T-helper 2 cell (primary cell): ENCODE data around the gene PEX1.
"Not testable (repeated sequence)": the region's sequence is repeated elsewhere in the genome, so short reads cannot be mapped to it uniquely, and the experiment has no call there.

ENCODE experiments used
- DNase-seq, 5 experiments: peaks; one replicate each; pipeline versions ENCODE4 v3.0.0 to v3.0.0-alpha.2; 2012 to 2022

Gene PEX1

DNA sequence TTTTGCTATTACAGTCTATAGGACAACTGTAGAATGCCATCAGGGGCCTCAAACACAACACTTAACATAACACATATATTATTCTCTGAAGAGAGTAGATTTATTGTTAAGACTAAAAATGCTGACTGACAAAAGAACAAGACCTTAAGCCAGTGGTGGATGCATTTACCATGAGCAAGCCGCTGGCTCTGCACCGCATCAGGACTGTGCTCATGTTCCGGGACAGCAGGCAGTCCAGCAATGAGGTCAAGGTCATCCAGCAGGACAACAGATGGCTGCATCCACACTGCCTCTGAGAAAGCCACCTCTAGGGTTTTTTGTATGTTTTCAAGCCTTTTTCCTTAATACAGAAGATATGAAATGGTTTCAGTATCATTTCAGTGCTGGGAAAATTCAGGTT is 23.8 kb downstream of the PEX1 start:
- DNase-seq = no peak

GRCh38 chr7:92503767-92504166 is 24.6 kb downstream of the PEX1 start:
- DNase-seq = peak in 1 of 5 experiments; percentile 6

DNA sequence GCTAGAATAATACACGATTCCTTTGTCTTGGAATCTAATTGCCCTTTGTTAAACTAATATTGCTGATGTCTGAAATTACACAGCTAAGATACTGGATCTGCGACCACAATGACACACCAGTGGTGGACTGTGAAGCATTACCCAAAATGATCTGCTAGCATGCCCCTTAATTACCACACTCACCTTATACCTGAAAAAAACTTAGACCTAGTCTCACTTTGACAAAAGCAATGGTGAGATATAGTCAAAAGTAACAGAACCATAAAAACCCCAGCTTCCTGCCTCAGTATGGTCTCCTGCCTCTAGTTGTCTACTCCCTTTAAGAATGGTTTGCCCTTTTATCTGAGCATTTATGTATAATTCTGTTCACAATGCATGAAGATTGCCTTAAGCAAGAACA is 29.8 kb downstream of the PEX1 start:
- DNase-seq = peak in 1 of 5 experiments; percentile 79

DNA sequence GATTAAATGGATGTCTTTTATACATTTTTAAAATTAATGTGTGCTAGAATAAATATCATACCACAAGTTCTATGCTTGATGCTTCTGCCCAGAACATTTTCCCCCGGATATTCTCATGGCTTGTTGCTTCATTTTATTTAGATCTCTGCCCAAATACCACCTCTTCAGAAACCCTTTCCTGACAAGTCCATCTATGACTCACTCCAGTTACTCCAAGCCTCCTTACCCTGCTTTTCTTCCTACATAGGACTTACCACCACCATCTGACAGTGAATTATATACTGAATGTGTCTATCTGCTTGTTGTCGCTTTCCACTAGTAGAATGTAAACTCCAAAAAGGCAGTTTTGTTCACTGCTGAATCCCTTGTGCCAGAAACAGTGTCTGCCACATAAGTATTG is 31.4 kb downstream of the PEX1 start:
- no peak for DNase-seq

- no peak for DNase-seq
These were observed 38.7 kb downstream of the PEX1 start for GRCh38 chr7:92489634-92490033.

- no peak for DNase-seq
These were observed 40.5 kb downstream of the PEX1 start for GRCh38 chr7:92487804-92488203.

DNA sequence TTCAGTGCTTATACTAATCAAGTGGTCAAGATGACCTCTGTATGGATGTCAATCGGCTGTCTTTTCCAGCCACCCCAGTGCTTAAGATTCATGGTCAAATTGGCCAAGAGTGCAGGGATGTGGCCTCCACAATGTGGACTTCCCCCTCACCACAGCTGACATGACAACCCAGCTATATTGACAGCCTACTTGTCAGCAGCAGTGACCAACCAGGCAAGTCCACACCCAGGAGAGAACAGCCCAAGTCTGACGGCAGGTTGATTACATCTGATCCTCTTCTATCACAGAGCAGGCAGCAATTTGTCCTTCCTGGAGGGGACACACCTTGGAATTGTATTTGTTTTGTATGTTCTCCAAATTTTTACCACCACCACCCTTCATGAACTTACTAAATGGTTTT is 42.3 kb downstream of the PEX1 start:
- DNase-seq = no peak

DNA sequence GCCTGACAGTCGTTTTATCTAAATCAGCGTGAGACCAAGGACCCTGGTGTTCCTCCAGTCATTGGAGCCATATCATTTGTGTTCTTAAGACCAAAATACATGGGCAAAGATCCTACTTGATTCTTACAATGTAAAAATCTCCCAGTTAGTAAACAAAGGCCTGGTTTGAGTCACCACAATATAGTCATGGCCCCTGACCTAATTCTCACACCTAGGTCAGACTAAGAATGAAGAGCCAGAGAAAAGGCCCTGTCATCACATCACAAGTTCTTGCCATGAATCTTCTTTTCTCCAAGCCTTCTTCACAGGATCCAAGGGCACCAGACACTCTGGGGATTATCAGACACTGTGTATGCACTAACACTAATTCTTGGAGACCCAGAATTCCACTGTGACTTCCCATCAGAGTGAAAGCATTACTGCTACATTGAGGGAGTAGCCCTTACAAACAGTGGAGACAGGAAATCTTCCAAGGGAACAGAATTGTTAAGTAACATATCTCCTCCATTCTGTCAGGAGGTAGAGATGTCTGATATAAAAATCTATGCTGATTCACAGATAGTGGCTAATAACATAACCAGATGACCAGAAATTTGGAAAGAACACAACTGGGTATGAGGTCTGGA is 42.9 kb downstream of the PEX1 start:
- no peak for DNase-seq

DNA sequence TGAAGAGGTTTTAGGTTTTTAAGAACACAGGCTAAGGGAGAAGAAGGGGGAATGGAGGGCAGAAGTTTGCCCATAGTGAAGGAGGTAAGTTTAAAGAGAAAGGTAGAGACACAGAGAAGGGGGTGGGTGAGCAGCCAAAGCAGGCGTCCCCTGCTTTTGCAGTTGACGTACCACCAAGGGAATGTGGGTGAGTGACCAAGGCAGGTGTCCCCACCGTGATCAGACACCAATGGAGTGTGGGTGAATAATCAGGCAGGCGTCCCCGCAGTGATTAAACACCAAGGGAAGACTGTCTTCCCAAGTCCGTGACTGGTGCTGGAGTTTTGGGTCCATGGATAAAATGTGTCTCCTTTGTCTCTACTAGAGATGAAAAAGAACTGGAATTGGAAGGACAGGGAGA is 44.1 kb downstream of the PEX1 start:
- not testable (repeated sequence) for DNase-seq

DNA sequence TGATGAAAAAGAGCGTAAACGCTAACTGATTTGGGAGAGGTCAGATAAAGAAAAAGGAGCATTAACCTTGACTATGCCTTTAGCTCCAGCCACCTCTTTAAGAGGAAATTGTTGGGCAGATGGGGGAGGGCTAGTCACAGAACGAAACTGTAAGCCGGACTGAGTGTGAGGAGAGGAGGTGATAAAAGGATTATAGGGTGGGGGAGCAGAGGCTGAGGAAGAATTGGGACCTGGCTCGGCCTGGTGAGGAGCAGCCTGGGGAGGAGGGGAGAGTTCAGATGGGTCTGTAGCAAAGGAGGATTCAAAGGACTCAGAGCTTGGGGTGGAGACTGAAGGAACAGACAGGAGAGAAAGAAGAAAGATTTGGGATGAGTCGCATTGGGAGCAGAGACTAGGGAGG is 44.7 kb downstream of the PEX1 start:
- not testable (repeated sequence) for DNase-seq

GRCh38 chr7:92479146-92479545 is 49.2 kb downstream of the PEX1 start:
- not testable (repeated sequence) for DNase-seq

GRCh38 chr7:92478711-92479110 is 49.6 kb downstream of the PEX1 start:
- no peak for DNase-seq

DNA sequence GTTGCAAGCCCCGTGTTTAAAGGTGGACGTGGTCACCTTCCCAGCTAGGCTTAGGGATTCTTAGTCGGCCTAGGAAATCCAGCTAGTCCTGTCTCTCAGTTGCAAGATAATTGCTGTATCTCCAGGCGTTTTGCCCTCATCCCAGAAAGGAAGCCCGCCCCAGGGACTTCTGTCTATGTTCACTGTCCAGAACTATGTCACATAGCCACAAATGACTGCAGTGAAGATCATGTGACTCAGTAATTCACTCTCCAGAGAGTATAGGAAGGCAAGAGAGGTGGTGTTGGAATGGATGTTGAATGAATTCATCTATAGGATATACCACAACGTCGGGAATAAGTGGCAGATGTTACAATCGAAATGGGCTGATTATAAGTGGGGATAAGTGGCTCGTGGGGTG is 50.2 kb downstream of the PEX1 start:
- DNase-seq = no peak

DNA sequence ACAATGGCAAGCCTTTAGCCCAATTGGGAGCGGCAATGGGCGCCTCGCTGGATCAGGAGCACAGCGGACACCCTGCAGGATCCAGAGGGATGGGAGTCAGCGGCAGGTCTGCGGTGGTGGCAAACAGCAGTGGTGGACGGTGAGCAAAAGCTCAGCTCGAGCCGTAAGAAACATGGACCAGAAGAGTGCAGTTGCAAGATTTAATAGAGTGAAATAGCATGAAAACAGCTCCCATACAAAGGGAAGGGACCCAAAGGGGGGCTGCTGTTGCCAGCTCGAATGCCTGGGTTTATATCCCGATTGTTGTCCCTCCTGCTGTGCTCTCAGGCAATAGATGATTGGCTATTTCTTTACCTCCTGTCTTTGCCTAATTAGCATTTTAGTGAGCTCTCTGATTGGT is 50.6 kb downstream of the PEX1 start, which contains the start of gene ERVW-1:
Gene ERVW-1 (minus strand): TSS at position 266 of the 400 bp plus-strand sequence. CDS start 7,565 bp downstream, outside the sequence.
- DNase-seq = not testable (repeated sequence)

- DNase-seq = not testable (repeated sequence)
These were observed 52.3 kb downstream of the PEX1 start for GRCh38 chr7:92475851-92476590.

GRCh38 chr7:92475261-92475770 is 53.0 kb downstream of the PEX1 start:
- not testable (repeated sequence) for DNase-seq

DNA sequence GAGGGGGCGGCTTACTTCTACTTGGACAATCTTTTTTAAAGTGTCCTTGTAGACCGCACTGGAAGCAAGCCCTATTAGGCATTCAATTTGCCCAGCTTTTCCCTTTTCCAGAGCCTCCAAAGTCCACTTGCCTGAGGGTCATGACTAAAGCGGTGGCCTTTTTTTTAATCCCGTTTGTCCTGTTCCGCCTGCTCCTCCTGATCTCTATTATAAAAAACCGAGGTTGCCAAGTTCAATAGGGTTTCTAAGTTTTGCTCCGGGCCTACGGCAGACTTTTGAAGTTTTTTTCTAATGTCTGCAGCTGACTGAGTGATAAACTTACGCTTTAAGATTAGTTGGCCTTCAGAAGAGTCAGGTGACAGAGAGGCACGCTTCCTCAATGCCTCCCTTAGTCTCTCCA is 54.3 kb downstream of the PEX1 start:
- DNase-seq = not testable (repeated sequence)

DNA sequence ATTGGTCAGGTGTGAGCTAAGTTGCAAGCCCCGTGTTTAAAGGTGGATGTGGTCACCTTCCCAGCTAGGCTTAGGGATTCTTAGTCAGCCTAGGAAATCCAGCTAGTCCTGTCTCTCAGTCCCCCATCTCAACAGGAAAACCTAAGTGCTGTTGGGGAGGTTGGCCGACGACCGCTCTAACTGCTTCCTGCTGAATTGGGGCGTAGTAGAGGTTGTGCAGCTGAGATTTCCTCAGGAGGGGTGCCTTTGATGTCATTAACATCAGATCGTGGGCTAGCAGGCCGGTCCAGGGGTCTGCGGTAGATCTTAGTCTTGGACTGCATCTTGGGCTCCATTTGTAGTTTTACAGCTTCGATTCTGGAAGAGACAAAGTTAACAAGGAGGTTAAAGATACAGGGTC is 59.7 kb downstream of the PEX1 start:
- DNase-seq = not testable (repeated sequence)

GRCh38 chr7:92466682-92467081 is 61.6 kb downstream of the PEX1 start:
- no peak for DNase-seq

DNA sequence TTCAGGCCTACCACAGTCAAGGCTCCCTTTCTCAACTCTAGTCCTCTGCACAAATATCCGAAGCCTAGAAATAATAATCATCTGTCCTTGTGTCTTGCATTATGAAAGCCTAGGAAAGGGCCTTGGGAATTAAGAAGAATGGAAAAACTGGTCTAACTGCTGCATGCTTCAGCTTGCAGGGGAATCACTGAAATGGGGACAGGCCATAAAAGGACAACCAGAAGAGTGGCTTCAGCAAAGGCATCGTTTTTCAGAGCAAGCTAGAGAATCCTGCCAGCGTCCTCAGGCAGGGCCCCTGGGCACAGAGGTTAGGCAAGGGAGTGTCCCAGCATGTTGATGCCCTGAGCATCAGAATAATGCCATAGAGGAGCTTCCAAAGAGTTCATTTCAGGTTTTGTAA is 63.8 kb downstream of the PEX1 start:
- no peak for DNase-seq

DNA sequence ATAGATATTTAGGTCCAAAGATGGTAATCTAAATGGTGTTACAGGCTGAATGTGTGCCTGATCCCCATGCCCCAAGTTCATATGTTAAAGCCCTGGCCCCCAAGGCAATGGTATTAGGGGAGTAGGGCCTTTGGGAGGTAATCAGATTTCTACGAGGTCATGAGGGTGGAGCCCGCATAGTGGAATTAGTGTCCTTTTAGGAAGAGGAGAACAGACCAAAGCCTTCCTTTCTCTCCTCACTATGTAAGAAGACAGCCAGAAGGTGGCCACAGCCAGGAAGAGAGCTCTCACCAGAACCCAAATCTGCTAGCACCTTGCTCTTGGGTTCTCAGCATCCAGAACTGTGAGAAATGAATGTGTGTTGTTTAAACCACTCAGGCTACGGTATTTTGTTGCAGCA is 65.8 kb downstream of the PEX1 start:
- DNase-seq = no peak

GRCh38 chr7:92461027-92462003 is 67.0 kb downstream of the PEX1 start:
- DNase-seq = peak in 1 of 5 experiments; percentile 65

GRCh38 chr7:92460510-92460909 is 67.8 kb downstream of the PEX1 start:
- no peak for DNase-seq
